B cell (primary cell): ENCODE data around the gene EXOC4.

Source experiments
- EZH2 ChIP-seq: IDR thresholded peaks from 2 replicates; pipeline ENCODE4 v1.6.1; 2012; ENCODE audit warnings: borderline replicate concordance, low read depth, mild to moderate bottlenecking, moderate library complexity, low read length; ENCODE audit not compliant: insufficient read depth, poor library complexity, severe bottlenecking
- TF ChIP-seq, protein P1 (sequence below): fragments of 200-600 bp; IDR thresholded peaks from one replicate; pipeline ENCODE4 v1.8.0; 2022; ENCODE audit warnings: antibody characterized with exemption, mild to moderate bottlenecking

- TF ChIP-seq, protein P1, sequence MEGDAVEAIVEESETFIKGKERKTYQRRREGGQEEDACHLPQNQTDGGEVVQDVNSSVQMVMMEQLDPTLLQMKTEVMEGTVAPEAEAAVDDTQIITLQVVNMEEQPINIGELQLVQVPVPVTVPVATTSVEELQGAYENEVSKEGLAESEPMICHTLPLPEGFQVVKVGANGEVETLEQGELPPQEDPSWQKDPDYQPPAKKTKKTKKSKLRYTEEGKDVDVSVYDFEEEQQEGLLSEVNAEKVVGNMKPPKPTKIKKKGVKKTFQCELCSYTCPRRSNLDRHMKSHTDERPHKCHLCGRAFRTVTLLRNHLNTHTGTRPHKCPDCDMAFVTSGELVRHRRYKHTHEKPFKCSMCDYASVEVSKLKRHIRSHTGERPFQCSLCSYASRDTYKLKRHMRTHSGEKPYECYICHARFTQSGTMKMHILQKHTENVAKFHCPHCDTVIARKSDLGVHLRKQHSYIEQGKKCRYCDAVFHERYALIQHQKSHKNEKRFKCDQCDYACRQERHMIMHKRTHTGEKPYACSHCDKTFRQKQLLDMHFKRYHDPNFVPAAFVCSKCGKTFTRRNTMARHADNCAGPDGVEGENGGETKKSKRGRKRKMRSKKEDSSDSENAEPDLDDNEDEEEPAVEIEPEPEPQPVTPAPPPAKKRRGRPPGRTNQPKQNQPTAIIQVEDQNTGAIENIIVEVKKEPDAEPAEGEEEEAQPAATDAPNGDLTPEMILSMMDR, result no peak
- no peak for TF ChIP-seq EZH2
These were observed 199.7 kb downstream of the EXOC4 start for GRCh38 chr7:133452577-133452976.
